Suprapubic skin (tissue), 4 donors: ENCODE results near the gene PIN1. TPM values are rescaled to one million over a fixed set of nuclear protein-coding genes. Genes with fewer than 3 reads are reported as not detected.

Experiments used
- DNase-seq, 2 donors: peaks; one replicate each; pipeline ENCODE4 v3.0.0-alpha.2; 2019; ENCODE audit warnings: low spot score in 2 of 2
- H3K27ac ChIP-seq: fragments of 200-600 bp; sonication (generic); one replicate; pipeline ENCODE4 v1.5.1; 2019
- H3K27me3 ChIP-seq: fragments of 200-600 bp; sonication (generic); one replicate; pipeline ENCODE4 v1.5.1; 2019
- H3K36me3 ChIP-seq: fragments of 200-600 bp; sonication (generic); one replicate; pipeline ENCODE4 v1.5.1; 2019
- H3K4me1 ChIP-seq: fragments of 200-600 bp; sonication (generic); one replicate; pipeline ENCODE4 v1.5.1; 2019
- H3K4me3 ChIP-seq: fragments of 200-600 bp; sonication (generic); one replicate; pipeline ENCODE4 v1.5.1; 2019; ENCODE audit warnings: mild to moderate bottlenecking
- H3K9me3 ChIP-seq: fragments of 200-600 bp; sonication (generic); one replicate; pipeline ENCODE4 v1.5.1; 2019
- CTCF ChIP-seq, 2 donors: fragments of 200-600 bp in 1 of 2; fragments of 450-650 bp in 1 of 2; sonication (generic) in 1 of 2; IDR thresholded peaks; one replicate each; pipeline ENCODE4 v1.5.1; 2016 to 2019; ENCODE audit warnings: antibody characterized with exemption in 2 of 2, mild to moderate bottlenecking in 1 of 2, moderate library complexity in 1 of 2
- EP300 ChIP-seq: sonication (generic); formaldehyde crosslinking; IDR thresholded peaks from one replicate; pipeline ENCODE4 v1.6.1; 2017; ENCODE audit warnings: antibody characterized with exemption
- POLR2A ChIP-seq, 2 donors: fragments of 450-650 bp; IDR thresholded peaks; one replicate each; pipeline ENCODE4 v1.6.1; 2017; ENCODE audit warnings: antibody characterized with exemption in 2 of 2, mild to moderate bottlenecking in 2 of 2, moderate library complexity in 2 of 2
- POLR2AphosphoS5 ChIP-seq, 3 donors: sonication (generic); formaldehyde crosslinking; IDR thresholded peaks; one replicate each; pipeline ENCODE4 v1.6.1; 2017; ENCODE audit warnings: antibody characterized with exemption in 3 of 3
- WGBS: methylation state at CpG from one replicate; pipeline ENCODE4 v1.1.5; 2018; 5-methylcytosine and 5-hydroxymethylcytosine counted together
- total RNA-seq, 4 donors: library from RNA; depleted of rRNA; stranded (reverse); fragments of >200 nt; gene quantifications; one replicate each; pipeline ENCODE4 v1.1.0, GENCODE V29; 2016

PIN1 gene
- total RNA-seq, 4 donors from 2014 or later, result 60.5 to 75.9 (median 65.8) TPM

GRCh38 chr19:9872618-9873242 lies 37.6 kb downstream of the PIN1 start:
- Histone ChIP-seq H3K27ac (no peak overlapping the region), H3K4me1 (no peaks in the 10 kb centered on the region), H3K4me3 (no peak overlapping the region), H3K27me3 (no peaks in the 10 kb centered on the region), H3K9me3 (no peaks in the 10 kb centered on the region), H3K36me3 (no peaks in the 10 kb centered on the region)
- TF ChIP-seq POLR2A (IDR thresholded peaks at IDR 0.05), result no peak
- no peak for TF ChIP-seq CTCF (IDR thresholded peaks at IDR 0.05)
- no peak for TF ChIP-seq POLR2AphosphoS5 (IDR thresholded peaks at IDR 0.05)
- no peak for TF ChIP-seq EP300
- WGBS, result 89% methylated on average over 8 of the region's 8 CpGs
- no peak for DNase-seq

- DNase-seq, result no peak
- H3K27ac ChIP-seq, result no peak overlapping the region
- no peaks in the 10 kb centered on the region for H3K4me1 ChIP-seq
- H3K4me3 ChIP-seq, result no peak overlapping the region
- TF ChIP-seq POLR2AphosphoS5 (IDR thresholded peaks at IDR 0.05), result no peak
- no peaks in the 10 kb centered on the region for H3K27me3 ChIP-seq
- H3K9me3 ChIP-seq, result no peaks in the 10 kb centered on the region
- 74% methylated on average over 13 of the region's 13 CpGs for WGBS
- H3K36me3 ChIP-seq, result no peaks in the 10 kb centered on the region
Measured at GRCh38 chr19:9875031-9875627, 40.0 kb downstream of the PIN1 start.

- no peak overlapping the region for H3K4me3 ChIP-seq
- 65% methylated on average over 5 of the region's 5 CpGs for WGBS
- no peaks in the 10 kb centered on the region for H3K4me1 ChIP-seq
- no peak for DNase-seq
- H3K36me3 ChIP-seq, result no peaks in the 10 kb centered on the region
- H3K9me3 ChIP-seq, result no peaks in the 10 kb centered on the region
- no peak for TF ChIP-seq POLR2A (IDR thresholded peaks at IDR 0.05)
- no peak for TF ChIP-seq CTCF (IDR thresholded peaks at IDR 0.05)
- no peak overlapping the region for H3K27ac ChIP-seq
- no peaks in the 10 kb centered on the region for H3K27me3 ChIP-seq
Measured at GRCh38 chr19:9875796-9876195, 40.7 kb downstream of the PIN1 start.

- Histone ChIP-seq H3K27me3 (no peaks in the 10 kb centered on the region), H3K36me3 (no peaks in the 10 kb centered on the region), H3K4me3 (no peak overlapping the region), H3K9me3 (no peaks in the 10 kb centered on the region), H3K4me1 (no peaks in the 10 kb centered on the region), H3K27ac (no peak overlapping the region)
- no peak for TF ChIP-seq EP300
- TF ChIP-seq CTCF (IDR thresholded peaks at IDR 0.05), result no peak
- WGBS, result 62% methylated on average over 10 of the region's 10 CpGs
- DNase-seq, result no peak
Measured at GRCh38 chr19:9877780-9878510, 42.8 kb downstream of the PIN1 start.

- WGBS, result 78% methylated on average over 11 of the region's 11 CpGs
- Histone ChIP-seq H3K9me3 (no peaks in the 10 kb centered on the region), H3K36me3 (no peaks in the 10 kb centered on the region), H3K4me3 (no peak overlapping the region), H3K27me3 (no peaks in the 10 kb centered on the region), H3K27ac (no peak overlapping the region), H3K4me1 (no peaks in the 10 kb centered on the region)
- TF ChIP-seq CTCF (IDR thresholded peaks at IDR 0.05) (no peak), POLR2AphosphoS5 (IDR thresholded peaks at IDR 0.05) (no peak), POLR2A (IDR thresholded peaks at IDR 0.05) (no peak), EP300 (no peak)
- no peak for DNase-seq
Measured at GRCh38 chr19:9878511-9879196, 43.5 kb downstream of the PIN1 start.
